Measurements from ENCODE around the gene TRAPPC6A. TPM values are rescaled to one million over a fixed set of nuclear protein-coding genes. Genes with fewer than 3 reads are reported as not detected.

The TRAPPC6A gene
- total and polyA plus RNA-seq, 9 donors = 1.8 to 33.7 (median 23.4) TPM

DNA sequence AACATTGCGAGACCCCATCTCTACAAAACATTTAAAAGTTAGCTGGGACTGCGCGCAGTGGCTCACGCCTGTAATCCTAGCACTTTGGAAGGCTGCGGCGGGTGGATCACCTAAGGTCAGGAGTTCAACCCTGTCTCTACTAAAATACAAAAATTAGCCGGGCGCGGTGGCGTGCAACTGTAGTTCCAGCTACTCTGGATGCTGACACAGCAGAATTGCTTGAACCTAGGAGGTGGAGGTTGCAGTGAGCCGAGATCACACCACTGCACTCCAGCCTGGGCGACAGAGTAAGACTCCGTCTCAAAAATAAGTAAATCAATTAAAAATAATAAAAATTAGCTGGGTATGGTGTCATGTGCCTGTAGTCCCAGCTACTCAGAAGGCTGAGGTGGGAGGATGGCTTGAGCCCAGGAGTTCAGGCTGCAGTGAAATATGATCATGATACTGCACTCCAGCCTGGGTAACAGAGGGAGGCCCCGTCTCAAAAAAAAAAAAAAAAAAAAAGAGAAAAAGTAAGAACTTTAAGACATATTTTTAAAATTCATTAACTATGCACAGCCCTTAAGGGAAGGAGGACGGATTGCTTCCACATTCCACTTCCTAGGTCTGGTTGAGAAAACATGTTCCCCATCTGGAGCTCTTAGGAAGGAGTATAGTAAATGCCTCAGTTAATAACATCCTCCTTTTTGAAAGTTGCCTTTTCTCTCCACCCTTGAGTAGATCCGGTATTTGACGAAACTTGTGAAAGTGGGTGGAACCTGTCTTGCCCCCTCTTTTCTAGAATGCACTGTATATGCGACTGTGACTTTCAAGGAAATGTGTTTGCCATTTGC is 41.1 kb upstream of the TRAPPC6A start:
- Histone ChIP-seq H3K4me3 (no peak overlapping the region), H3K4me1 (ENCODE audit: insufficient read depth) (no peaks in the 10 kb centered on the region), H3K27ac (no peak overlapping the region), H3K36me3 (no peaks in the 10 kb centered on the region), H3K27me3 (no peaks in the 10 kb centered on the region), H3K9me3 (no peaks in the 10 kb centered on the region)
- WGBS, 3 donors = 41 to 49% (median 45%) methylated on average over 18 of the region's 18 CpGs
- DNase-seq = no peak
- intact Hi-C loops (cut with DNase I) = no loop called here
- TF ChIP-seq, protein P1, sequence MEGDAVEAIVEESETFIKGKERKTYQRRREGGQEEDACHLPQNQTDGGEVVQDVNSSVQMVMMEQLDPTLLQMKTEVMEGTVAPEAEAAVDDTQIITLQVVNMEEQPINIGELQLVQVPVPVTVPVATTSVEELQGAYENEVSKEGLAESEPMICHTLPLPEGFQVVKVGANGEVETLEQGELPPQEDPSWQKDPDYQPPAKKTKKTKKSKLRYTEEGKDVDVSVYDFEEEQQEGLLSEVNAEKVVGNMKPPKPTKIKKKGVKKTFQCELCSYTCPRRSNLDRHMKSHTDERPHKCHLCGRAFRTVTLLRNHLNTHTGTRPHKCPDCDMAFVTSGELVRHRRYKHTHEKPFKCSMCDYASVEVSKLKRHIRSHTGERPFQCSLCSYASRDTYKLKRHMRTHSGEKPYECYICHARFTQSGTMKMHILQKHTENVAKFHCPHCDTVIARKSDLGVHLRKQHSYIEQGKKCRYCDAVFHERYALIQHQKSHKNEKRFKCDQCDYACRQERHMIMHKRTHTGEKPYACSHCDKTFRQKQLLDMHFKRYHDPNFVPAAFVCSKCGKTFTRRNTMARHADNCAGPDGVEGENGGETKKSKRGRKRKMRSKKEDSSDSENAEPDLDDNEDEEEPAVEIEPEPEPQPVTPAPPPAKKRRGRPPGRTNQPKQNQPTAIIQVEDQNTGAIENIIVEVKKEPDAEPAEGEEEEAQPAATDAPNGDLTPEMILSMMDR (IDR thresholded peaks at IDR 0.05) = no peak
- TF ChIP-seq POLR2A (IDR thresholded peaks at IDR 0.05) = no peak
- TF ChIP-seq EP300 (IDR thresholded peaks at IDR 0.05) = no peak

DNA sequence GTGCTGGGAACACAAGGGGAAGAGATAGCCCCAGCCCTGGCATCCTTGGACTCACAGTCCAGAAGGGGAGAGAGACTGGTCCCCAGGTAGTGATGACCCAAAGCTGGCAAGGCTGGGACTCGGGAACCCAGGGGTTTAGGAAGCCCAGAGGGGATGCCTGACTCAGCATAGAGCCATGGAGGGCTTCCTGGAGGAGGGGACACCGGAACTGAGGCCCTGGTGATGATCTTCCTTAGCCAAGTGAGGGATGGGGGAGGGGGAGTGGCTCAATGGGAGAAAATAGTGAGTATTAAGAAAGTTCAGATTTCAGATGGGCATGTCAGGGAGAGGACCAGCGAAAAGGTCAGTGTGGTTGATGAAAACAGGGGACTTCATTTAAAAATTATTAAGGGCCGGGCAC is 40.4 kb upstream of the TRAPPC6A start:
- no peaks in the 10 kb centered on the region for H3K36me3 ChIP-seq
- H3K27me3 ChIP-seq = no peaks in the 10 kb centered on the region
- H3K9me3 ChIP-seq = no peaks in the 10 kb centered on the region
- TF ChIP-seq EP300 (IDR thresholded peaks at IDR 0.05) = no peak
- TF ChIP-seq POLR2A (IDR thresholded peaks at IDR 0.05) = no peak
- TF ChIP-seq, protein P1 (IDR thresholded peaks at IDR 0.05) = no peak
- H3K4me3 ChIP-seq = no peak overlapping the region
- H3K27ac ChIP-seq = no peak overlapping the region
- DNase-seq = no peak
- 48 to 65% (median 62%) methylated on average over 4 of the region's 4 CpGs for WGBS, 3 donors
- intact Hi-C loops (cut with DNase I) = no loop called here
- no peaks in the 10 kb centered on the region for H3K4me1 ChIP-seq (ENCODE audit: insufficient read depth)

DNA sequence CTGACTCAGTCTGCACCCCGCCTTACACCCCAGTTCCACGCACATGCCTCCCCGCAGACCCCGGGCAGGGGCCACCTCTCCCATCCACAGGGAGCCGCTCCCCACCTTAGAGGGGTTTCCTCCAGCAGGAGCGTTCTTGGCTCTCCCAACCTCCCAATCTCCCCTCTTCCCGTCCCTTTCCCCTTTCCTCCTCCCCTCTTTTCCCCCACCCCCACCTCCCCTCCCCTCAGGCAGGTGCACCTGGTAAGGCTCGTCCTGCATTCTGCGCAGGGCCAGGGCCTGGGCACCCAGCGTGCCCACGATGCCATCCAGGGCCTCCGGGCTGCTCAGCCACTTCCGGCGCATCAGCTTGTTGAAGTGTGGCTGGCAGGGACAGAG is 39.9 kb upstream of the TRAPPC6A start:
- no peak for TF ChIP-seq POLR2A (IDR thresholded peaks at IDR 0.05)
- TF ChIP-seq, protein P1 (IDR thresholded peaks at IDR 0.05) = no peak
- TF ChIP-seq EP300 (IDR thresholded peaks at IDR 0.05) = no peak
- DNase-seq = no peak
- Histone ChIP-seq H3K36me3 (no peaks in the 10 kb centered on the region), H3K27ac (no peak overlapping the region), H3K4me3 (no peak overlapping the region), H3K9me3 (no peaks in the 10 kb centered on the region), H3K4me1 (ENCODE audit: insufficient read depth) (no peaks in the 10 kb centered on the region), H3K27me3 (no peaks in the 10 kb centered on the region)
- intact Hi-C loops (cut with DNase I) = no loop called here
- 39 to 43% (median 41%) methylated on average over 14 of the region's 14 CpGs for WGBS, 3 donors

DNA sequence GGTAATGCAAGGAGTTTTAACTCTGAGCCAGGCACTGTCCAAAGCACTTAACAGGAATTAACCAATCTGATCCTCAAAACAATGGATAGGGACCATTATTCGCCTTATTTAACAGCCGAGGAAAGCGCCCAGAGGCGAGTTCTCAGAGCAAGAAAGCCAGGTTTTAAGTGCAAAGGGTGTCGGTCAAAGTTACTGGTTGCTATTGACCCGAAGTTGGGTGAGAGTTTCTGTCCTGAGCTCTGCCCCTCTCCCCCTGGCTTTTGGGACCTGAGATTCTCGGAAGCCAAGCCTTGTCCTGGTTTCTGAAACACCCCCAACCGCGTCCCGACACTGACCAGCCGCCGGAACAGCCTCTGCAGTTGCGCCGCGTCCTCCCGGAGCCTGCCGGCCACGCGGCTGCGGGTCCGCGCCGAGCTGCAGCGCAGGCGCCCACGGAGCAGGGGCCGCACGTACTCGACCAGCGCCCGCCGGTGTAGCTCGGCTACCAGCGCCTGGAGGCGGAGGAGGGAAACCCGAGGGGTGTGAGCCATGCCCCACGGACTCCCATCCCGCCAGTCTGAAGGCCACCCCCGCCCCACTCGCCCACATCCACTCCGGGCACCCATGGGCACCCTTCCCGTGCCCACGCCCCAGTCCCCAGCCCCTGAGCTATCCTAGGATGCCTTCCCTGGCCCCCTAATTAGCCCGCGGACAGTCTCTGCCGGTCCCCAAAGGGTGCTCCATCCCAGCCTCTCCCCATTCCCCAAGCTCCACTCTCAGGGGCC is 39.3 kb upstream of the TRAPPC6A start:
- Histone ChIP-seq H3K4me3 (no peak overlapping the region), H3K36me3 (no peaks in the 10 kb centered on the region), H3K9me3 (no peaks in the 10 kb centered on the region), H3K27me3 (no peaks in the 10 kb centered on the region), H3K27ac (no peak overlapping the region), H3K4me1 (ENCODE audit: insufficient read depth) (no peaks in the 10 kb centered on the region)
- TF ChIP-seq EP300 (IDR thresholded peaks at IDR 0.05) = no peak
- no peak for TF ChIP-seq POLR2A (IDR thresholded peaks at IDR 0.05)
- TF ChIP-seq, protein P1 (IDR thresholded peaks at IDR 0.05) = no peak
- WGBS, 3 donors = 10 to 27% (median 19%) methylated on average over 31 to 46 of the region's 46 CpGs
- DNase-seq = no peak
- intact Hi-C loops (cut with DNase I) = no loop called here

All from ovary (tissue), 9 donors.